Activated B cell treated with CpG ODN at 0.5 μM for 24 hours (primary cell): ENCODE results near the gene MORN1. TPM values are rescaled to one million over a fixed set of nuclear protein-coding genes. Genes with fewer than 3 reads are reported as not detected.

Experiments used
- ATAC-seq: fragments of 200-7000 bp; cut with Tn5 transposase; one replicate; pipeline ENCODE4 v1.10.0; 2021; ENCODE audit warnings: low read depth, mild to moderate bottlenecking, moderate library complexity
- CTCF ChIA-PET: fragments of 350-600 bp; sonication (Branson Sonifier 250); formaldehyde crosslinking; loops from one replicate; lab custom pipeline; 2021; ENCODE audit warnings: antibody characterized with exemption; lab: Charles Lee
- POLR2A ChIA-PET: fragments of 350-600 bp; sonication (Branson Sonifier 250); formaldehyde crosslinking; loops from one replicate; lab custom pipeline; 2021; ENCODE audit warnings: antibody characterized with exemption; lab: Charles Lee
- DNase-seq: peaks from one replicate; pipeline ENCODE4 v3.0.0; 2022
- H3K27ac Mint-ChIP-seq: one replicate; pipeline ENCODE4 v1.8.0; 2020; ENCODE audit warnings: mixed read lengths
- H3K27me3 Mint-ChIP-seq: one replicate; pipeline ENCODE4 v1.8.0; 2021; ENCODE audit warnings: mixed read lengths
- H3K36me3 Mint-ChIP-seq: one replicate; pipeline ENCODE4 v1.8.0; 2021; ENCODE audit warnings: low read depth, mixed read lengths
- H3K4me1 Mint-ChIP-seq: one replicate; pipeline ENCODE4 v1.8.0; 2021; ENCODE audit warnings: mixed read lengths
- H3K4me3 Mint-ChIP-seq: one replicate; pipeline ENCODE4 v1.8.0; 2020; ENCODE audit warnings: mild to moderate bottlenecking, mixed read lengths
- H3K9me3 Mint-ChIP-seq: one replicate; pipeline ENCODE4 v1.8.0; 2020; ENCODE audit warnings: mixed read lengths
- CTCF ChIP-seq: fragments of 200-600 bp; IDR thresholded peaks from one replicate; pipeline ENCODE4 v1.8.0; 2022; ENCODE audit warnings: antibody characterized with exemption, mild to moderate bottlenecking
- intact Hi-C: fragments of 100-400 bp; cut with micrococcal nuclease; formaldehyde crosslinking; loops from one replicate; pipeline ENCODE4 v1.15.1; 2024
- total RNA-seq: library from RNA; stranded (reverse); gene quantifications from 2 replicates; pipeline ENCODE4 v1.2.3, GENCODE V29; 2022

MORN1 gene
- total RNA-seq, 1 donor from 2014 or later: 17.8 TPM

DNA sequence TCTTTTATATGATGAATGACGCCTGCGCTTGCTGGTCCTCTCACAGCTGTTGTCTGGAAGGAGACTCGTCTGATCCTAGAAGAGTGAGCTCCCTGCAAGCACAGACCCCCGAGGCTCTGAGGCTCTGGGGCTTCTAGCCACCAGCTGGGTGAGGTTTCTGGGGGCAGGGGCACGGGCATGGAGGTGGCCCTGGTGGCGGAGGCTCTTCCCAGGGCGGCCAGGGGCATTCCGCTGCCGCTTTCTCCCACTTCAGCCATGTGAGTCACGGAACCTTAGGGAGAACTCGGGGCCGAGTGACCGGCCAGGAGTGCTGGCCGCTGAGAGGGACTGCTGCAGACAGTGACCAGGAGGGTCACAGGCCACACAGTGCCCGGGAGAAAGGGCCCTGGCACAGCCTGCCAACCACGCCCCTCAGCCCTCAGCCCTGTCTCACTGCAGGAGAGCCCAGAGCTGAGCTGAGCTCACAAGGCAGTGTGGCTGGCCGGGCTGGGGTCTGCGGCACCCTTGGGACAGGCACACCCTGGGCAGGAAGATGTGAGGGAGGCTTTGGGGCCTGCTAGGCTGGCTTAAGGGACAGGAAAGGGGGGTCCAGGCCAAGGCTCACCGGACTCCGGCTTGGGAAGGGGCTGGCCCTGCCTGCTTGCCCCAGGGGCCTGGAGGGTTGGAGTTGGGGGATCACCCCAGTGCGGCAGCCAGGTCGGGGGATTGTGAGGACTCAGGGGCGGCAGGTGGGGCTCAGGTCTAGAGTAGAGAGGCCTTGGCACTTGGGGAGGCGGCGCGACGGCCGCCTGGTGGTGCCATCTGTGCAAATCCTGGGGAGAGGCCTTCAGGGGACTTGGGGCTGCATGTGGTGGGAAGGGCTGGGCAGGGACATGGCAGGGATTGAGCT is 35.7 kb downstream of the MORN1 start:
- Mint-ChIP-seq H3K4me3 (no peak overlapping the region), H3K27me3 (no peaks in the 10 kb centered on the region), H3K4me1 (no peaks in the 10 kb centered on the region), H3K36me3 (peaks cover 4% of the 10 kb centered on the region), H3K9me3 (no peaks in the 10 kb centered on the region), H3K27ac (no peak overlapping the region)
- intact Hi-C loops: no loop called here
- CTCF ChIA-PET: no interaction called here
- POLR2A ChIA-PET: no interaction called here
- no peak for TF ChIP-seq CTCF
- no peak for DNase-seq
- ATAC-seq: no peak

- Mint-ChIP-seq H3K4me1 (no peaks in the 10 kb centered on the region), H3K27me3 (no peaks in the 10 kb centered on the region), H3K36me3 (no peaks in the 10 kb centered on the region), H3K4me3 (no peak overlapping the region), H3K27ac (no peak overlapping the region), H3K9me3 (no peaks in the 10 kb centered on the region)
- ATAC-seq: no peak
- CTCF ChIA-PET: no interaction called here
- no peak for TF ChIP-seq CTCF
- intact Hi-C loops: no loop called here
- DNase-seq: no peak
- POLR2A ChIA-PET: no interaction called here
Measured at GRCh38 chr1:2354511-2355372, 36.6 kb downstream of the MORN1 start.

- ChIA-PET POLR2A (no interaction called here), CTCF (no interaction called here)
- no peak overlapping the region for H3K4me3 Mint-ChIP-seq
Measured at GRCh38 chr1:2353551-2354438, 37.6 kb downstream of the MORN1 start.

DNA sequence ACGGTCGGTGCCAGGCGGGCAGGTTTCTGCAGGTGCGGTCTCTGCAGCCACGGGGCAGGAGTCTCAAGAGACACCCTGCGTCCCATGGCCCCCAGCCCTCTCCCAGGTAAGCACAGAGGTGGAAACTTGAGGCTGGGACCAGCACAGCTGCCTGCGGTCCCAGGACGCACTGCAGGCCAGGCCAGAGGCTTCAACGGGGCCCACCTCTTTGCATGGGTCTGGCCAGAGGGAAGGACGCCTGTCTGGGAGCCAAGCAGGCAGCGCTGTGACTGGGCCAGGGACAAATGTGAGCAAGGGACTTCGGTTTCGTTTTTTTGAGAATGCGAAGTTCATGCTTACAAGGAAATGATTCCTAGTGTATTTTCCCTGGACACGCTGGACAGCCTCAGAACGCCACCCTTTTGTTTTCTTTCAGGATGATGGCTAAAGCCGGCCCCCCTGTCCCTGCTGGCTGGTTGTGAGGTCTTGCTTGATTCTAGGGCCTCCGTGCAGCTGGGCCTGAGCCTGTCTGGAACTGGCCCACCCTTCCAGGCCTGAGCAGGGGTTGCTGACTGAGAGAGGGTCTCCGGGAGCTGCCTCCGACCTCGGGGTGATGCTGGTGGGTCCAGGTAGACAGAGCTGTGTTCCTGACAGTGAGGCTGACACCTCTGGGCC is 38.3 kb downstream of the MORN1 start:
- H3K27me3 Mint-ChIP-seq: no peaks in the 10 kb centered on the region
- ATAC-seq (no peak), DNase-seq (no peak)
- no peaks in the 10 kb centered on the region for H3K36me3 Mint-ChIP-seq
- H3K4me3 Mint-ChIP-seq: no peak overlapping the region
- H3K4me1 Mint-ChIP-seq: no peaks in the 10 kb centered on the region
- intact Hi-C loops: no loop called here
- H3K9me3 Mint-ChIP-seq: no peaks in the 10 kb centered on the region
- no peak for TF ChIP-seq CTCF
- ChIA-PET CTCF (no interaction called here), POLR2A (no interaction called here)
- no peak overlapping the region for H3K27ac Mint-ChIP-seq

More at GRCh38 chr1:2353551-2354438, 37.6 kb downstream of the MORN1 start:
- DNase-seq (no peak), ATAC-seq (no peak)
- intact Hi-C loops: no loop called here
- Mint-ChIP-seq H3K9me3 (no peaks in the 10 kb centered on the region), H3K4me1 (no peaks in the 10 kb centered on the region), H3K36me3 (no peaks in the 10 kb centered on the region), H3K27ac (no peak overlapping the region), H3K27me3 (no peaks in the 10 kb centered on the region)
- no peak for TF ChIP-seq CTCF
